NCI-H2107 treated with DMSO at 0.1 percent for 48 hours (cell line): ENCODE data around the gene CDH4.

Experiments used
- DNase-seq: peaks from one replicate; lab custom pipeline; 2025; ENCODE audit not compliant: unreplicated experiment; lab: John Stamatoyannopoulos, UW

CDH4 gene

GRCh38 chr20:61795669-61796630, 543.9 kb downstream of the CDH4 start:
- DNase-seq, result no peak

DNA sequence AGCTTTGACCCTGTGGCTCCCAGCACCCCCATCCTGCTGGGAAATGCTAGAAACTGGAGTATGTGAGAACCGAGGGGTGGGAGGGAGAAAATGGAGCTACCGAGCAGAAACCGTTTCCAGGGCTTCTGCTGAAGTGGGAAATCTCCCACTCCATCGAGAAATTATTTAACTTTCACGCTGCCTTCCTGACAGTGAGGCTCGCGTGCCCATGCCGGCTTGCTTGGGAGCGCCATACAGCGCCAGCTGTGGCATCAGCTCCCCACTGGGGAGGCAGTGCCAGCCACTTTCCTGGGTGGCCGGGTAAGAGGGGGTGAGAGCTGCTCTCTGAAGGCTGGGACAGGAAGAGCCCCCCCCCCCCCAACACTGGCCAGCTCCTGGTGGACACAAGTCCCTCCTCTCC, 544.7 kb downstream of the CDH4 start:
- DNase-seq, result no peak

DNA sequence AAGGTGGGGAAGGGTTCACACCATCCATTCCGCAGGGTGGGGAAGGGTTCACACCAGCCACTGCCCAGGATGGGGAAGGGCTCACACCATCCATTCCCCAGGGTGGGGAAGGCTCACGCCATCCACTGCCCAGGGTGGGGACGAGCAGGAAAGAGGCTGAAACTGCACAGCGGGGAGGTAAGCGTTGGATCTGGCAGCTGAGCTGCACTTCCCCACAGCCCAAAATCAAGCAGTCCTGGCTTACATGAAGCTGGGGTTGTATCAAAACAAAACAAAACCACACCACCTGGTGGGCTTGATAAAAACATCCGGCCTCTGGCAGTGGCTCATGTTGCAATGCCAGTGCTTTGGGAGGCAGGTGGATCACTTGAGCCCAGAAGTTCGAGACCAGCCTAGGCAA, 545.1 kb downstream of the CDH4 start:
- no peak for DNase-seq

GRCh38 chr20:61797971-61798411, 545.9 kb downstream of the CDH4 start:
- no peak for DNase-seq

DNA sequence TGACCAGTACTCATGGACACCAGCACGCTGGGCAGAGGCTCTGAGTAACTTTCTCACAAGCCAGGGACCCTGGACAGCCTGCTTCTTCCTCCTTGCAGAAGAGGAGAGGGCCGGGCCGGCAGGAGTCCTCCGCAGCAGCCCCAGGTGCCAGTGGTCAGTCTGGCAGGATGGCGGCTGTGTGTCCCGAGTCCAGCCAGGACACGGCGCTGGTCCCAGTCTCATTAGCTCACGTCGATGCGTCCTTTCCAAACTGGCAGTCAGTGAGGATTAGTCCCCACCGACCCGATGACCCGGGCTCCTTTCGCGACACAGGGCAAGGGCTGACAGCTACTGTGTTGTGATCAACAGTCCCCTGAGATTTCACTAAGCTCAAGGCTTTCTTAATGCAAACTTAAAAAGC, 546.6 kb downstream of the CDH4 start:
- DNase-seq, result no peak

DNA sequence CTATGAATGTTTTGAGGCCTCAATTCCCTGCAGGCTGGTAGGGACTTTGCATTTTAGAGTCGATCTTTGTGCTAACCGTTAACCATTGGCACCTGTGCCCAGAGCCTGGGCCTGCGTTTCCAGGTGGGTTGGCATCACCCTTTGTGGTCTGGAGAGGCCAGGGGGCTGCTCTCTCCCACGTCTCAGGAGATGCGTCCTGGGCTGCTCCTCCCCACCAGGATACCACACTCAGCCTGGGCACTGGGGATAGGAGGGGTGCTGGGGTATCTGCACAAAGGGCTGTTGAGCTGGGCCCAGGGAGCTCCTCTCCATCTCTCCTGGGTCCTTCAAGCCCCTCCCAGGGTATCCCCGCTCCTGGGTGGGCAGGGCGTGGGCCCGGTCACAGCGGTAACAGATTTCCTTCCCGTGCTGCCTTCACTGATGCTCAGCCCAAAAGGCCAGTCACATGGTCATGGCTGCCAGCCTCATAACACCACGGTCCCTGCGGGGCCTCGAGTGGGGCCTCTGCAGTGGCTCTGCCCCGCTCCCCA, 547.4 kb downstream of the CDH4 start:
- no peak for DNase-seq

- DNase-seq, result no peak
Observed at GRCh38 chr20:61799928-61800327, 547.9 kb downstream of the CDH4 start.

- DNase-seq, result no peak
Observed at GRCh38 chr20:61800359-61801064, 548.5 kb downstream of the CDH4 start.

GRCh38 chr20:61801065-61801360, 549.0 kb downstream of the CDH4 start:
- no peak for DNase-seq

DNA sequence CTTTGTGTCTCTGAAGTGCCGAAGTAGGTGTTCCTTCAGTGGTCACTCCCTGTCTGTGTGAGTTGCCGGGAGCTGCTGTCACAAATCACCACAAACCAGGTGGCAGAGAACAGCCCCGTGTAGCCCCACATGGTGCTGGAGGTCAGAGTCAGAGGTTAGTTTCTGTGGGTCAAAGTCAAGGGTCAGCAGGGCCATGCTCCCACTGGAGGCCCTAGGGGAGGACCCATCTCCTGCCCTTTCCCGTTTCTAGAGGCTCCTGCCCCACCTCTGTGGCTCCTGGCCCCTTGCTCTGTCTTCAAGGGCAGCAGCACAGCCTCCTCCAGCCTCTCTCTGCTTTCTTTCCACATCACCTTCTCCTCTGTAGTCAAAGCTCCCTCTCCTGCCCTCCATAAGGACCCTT, 549.4 kb downstream of the CDH4 start:
- DNase-seq, result no peak

DNA sequence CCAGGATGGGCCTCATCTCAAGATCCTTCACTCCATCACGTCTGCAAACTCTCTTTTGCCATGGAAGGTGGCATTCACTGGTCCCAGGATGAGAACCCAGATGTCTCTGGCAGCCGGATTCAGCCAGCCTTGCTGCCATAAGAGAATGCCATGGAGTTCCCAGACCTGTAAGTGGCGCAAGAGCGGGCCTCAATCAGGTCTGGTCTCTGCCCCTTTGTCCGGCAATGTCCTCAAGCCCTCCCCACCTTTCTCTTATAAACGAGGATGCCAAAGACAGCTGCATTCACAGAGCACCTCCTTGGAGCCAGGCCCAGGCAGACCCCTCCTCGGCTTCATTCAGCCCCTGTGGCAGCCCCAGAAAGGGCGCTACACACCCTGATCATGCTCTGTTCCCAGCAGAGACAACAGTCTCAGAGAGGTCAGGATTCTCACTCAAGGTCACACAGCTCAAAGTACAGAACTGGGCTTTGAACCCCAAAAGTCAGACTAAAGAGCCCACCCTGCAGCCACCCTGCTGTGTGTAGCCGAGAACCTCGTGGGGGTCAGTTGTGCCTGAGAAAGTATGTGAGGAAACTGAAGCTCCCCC, 549.9 kb downstream of the CDH4 start:
- no peak for DNase-seq

- DNase-seq, result no peak
Observed at GRCh38 chr20:61802721-61803311, 550.8 kb downstream of the CDH4 start.

GRCh38 chr20:61803416-61803914, 551.4 kb downstream of the CDH4 start:
- no peak for DNase-seq

DNA sequence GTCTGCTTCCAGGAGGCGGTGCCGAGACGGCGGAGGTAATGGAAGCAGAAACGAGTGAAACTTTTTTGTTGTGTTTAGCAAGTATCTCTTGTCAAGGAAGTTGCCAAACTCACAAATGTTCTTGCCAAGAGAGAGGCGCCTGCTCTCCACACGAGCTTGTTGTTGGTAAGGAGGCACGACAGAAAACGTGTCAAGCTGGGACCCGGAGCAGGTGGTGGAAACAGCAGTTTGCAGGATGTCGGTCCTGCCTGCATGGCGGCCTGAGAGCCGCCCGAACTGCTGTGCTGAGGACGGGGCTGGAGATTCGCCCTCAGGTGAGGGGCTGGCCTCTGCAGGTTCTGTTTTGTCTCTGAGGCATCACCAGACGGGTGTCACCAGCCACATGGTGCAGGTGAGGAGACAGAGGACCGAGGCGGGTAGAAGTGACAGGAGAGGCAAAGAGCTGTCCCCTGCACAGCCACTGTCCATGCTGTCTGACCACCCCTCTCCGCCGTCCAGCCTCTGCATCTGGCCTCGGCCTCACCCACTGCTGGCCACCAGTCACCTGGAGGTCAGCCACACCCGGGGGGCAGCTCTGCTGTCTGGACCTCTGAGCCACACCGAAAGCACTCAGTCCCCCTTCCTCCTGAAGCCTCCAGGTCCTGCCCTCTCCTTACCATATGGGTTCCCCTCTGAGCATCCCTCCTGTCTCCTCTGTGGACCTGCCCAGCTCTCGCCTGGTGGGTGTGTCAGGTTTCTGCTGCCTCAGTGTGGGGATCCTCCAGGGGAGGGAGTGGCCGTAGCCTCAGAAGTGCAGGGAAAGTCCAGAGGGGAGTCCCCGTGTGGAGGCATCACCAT, 552.1 kb downstream of the CDH4 start:
- DNase-seq, result no peak

DNA sequence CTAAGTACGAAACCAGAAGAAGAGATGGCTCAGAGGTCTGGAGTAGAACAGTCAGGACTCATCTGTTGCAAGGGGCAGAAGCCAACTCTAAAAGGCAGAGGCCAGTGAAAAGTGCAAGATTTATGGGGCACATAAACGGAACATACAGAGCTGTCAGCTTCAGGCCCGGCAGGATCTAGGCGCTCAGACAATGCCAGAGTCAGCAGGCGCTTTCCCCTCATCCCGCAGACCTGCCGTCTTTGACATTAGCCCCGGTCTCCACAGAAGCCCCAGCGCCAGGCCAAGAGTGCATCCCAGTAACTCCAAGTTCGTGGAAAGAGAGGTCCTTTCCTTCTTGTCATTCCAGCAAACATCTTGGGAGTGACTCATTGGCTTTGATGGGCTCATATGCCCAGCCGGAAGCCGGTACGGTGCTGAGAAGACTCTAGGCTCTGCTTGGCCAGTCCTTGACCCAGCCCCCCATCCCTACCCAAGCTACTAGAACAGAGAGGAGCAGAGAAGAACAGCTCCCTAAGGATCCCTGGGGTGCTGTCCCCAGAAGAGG, 552.8 kb downstream of the CDH4 start:
- no peak for DNase-seq

DNA sequence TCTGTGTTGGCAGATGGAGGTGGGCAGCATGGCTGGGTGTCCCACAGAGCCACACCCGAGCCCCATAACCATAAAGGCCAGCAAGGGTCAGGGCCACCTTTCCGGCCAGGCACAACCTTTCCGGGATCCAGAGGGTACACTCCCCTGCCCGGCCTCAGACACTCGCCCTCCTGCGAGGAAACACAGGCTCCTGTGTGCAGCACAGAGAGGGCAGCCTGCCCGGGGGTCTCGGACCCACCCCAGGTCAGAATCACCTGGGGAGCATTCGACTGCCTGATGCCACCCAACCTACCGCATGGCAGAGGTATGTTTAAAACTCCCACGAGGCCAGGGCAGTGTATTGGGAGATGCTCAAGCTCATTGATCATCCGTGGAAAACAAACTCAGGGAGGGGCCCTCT, 553.3 kb downstream of the CDH4 start:
- DNase-seq, result no peak

- no peak for DNase-seq
Observed at GRCh38 chr20:61805781-61806180, 553.7 kb downstream of the CDH4 start.

GRCh38 chr20:61806314-61806713, 554.3 kb downstream of the CDH4 start:
- DNase-seq, result no peak

- no peak for DNase-seq
Observed at GRCh38 chr20:61806995-61807394, 554.9 kb downstream of the CDH4 start.
